Fibroblast of skin of right biceps (primary cell): Measurements from ENCODE around the gene UGT1A7.

ENCODE experiments used
- DNase-seq: peaks from one replicate; pipeline ENCODE4 v3.0.0-alpha.2; 2013

Gene UGT1A7

GRCh38 chr2:233764761-233765160, 83.1 kb downstream of the UGT1A7 start:
- DNase-seq = no peak

GRCh38 chr2:233766416-233766815, 84.7 kb downstream of the UGT1A7 start:
- no peak for DNase-seq

- no peak for DNase-seq
Observed at GRCh38 chr2:233768076-233768475, 86.4 kb downstream of the UGT1A7 start.

GRCh38 chr2:233769260-233769659, 87.6 kb downstream of the UGT1A7 start:
- no peak for DNase-seq

- DNase-seq = no peak
Observed at GRCh38 chr2:233772153-233772552, 90.5 kb downstream of the UGT1A7 start.

GRCh38 chr2:233772583-233772982, 90.9 kb downstream of the UGT1A7 start:
- DNase-seq = no peak

GRCh38 chr2:233773854-233774253, 92.2 kb downstream of the UGT1A7 start:
- no peak for DNase-seq

GRCh38 chr2:233775414-233775813, 93.7 kb downstream of the UGT1A7 start:
- no peak for DNase-seq

- DNase-seq = no peak
Observed at GRCh38 chr2:233778030-233778429, 96.3 kb downstream of the UGT1A7 start, which contains the start of gene MROH2A. Gene MROH2A (plus strand): TSS chr2:233778330. CDS start chr2:233779359, 1,029 bp downstream.

GRCh38 chr2:233779722-233780121, 98.0 kb downstream of the UGT1A7 start:
- DNase-seq = no peak

- DNase-seq = no peak
Observed at GRCh38 chr2:233780771-233781170, 99.1 kb downstream of the UGT1A7 start.

GRCh38 chr2:233789554-233789953, 107.9 kb downstream of the UGT1A7 start:
- no peak for DNase-seq

- DNase-seq = no peak
Observed at GRCh38 chr2:233791151-233791882, 109.6 kb downstream of the UGT1A7 start.

GRCh38 chr2:233791883-233792329, 110.2 kb downstream of the UGT1A7 start:
- DNase-seq = no peak

GRCh38 chr2:233792720-233793119, 111.0 kb downstream of the UGT1A7 start:
- no peak for DNase-seq

- DNase-seq = no peak
Observed at GRCh38 chr2:233793465-233794127, 111.9 kb downstream of the UGT1A7 start.

- no peak for DNase-seq
Observed at GRCh38 chr2:233794128-233794658, 112.5 kb downstream of the UGT1A7 start.

GRCh38 chr2:233795735-233796171, 114.1 kb downstream of the UGT1A7 start:
- DNase-seq = no peak

GRCh38 chr2:233796254-233796653, 114.6 kb downstream of the UGT1A7 start:
- DNase-seq = no peak

- no peak for DNase-seq
Observed at GRCh38 chr2:233798335-233799086, 116.8 kb downstream of the UGT1A7 start.

GRCh38 chr2:233799087-233799665, 117.5 kb downstream of the UGT1A7 start:
- no peak for DNase-seq

GRCh38 chr2:233799716-233800115, 118.0 kb downstream of the UGT1A7 start:
- DNase-seq = no peak

- no peak for DNase-seq
Observed at GRCh38 chr2:233800208-233800607, 118.5 kb downstream of the UGT1A7 start.
